Glomerular visceral epithelial cell (primary cell): ENCODE measurements around the gene NRXN2.

Experiments
- DNase-seq: peaks from one replicate; pipeline ENCODE4 v3.0.0-alpha.2; 2016; ENCODE audit errors: extremely low spot score

The NRXN2 gene

DNA sequence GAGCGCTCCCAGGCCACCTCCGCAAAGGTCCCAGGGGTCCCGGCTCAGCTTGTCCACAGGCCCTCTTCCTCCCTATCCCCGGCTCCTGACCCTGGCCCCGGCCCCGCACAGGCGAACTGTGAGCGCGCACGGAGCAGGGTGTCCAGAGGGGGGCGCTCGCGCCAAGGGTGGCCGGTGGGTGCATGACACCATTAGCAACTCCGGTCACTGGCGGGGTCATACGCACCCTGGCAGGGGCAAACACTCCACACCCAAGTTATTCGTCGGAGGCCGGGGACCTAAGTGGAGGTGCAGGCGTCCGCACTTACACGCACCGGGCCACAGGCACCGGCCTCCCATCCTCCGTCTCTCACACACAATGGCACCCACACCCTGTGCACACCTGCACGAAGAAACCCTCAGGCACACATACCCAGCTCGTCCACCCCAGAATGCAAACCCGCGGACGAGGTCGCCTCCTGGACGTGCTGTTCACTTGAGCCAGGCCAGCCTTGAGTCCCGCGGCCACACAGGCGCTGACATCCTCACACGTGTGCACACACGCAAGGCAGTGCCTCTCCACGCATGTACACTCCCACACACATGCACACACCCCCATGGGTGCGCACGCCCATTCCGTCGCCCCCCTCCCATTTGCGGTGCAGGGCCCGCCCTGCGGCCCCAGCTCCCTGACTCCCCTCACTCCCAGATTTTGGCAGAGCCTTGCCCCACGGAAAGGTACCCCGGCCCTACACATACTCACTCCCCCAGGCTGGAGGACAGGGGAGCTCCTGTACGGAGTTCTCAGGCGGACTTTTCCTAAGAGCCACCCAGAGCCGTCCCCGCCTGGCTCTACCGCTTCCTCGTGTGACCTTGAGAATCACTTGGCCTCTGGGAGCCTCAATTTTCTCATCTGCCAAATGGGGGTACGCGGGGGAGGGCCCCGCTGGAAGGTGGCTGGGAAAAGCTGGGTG lies 20.9 kb upstream of the NRXN2 start, which contains the start of gene RASGRP2:
Gene RASGRP2, minus strand, starts transcription at position 552 of the 953 bp plus-strand sequence. CDS start 1,276 bp downstream, outside the sequence.
- DNase-seq, result peak; percentile 26

DNA sequence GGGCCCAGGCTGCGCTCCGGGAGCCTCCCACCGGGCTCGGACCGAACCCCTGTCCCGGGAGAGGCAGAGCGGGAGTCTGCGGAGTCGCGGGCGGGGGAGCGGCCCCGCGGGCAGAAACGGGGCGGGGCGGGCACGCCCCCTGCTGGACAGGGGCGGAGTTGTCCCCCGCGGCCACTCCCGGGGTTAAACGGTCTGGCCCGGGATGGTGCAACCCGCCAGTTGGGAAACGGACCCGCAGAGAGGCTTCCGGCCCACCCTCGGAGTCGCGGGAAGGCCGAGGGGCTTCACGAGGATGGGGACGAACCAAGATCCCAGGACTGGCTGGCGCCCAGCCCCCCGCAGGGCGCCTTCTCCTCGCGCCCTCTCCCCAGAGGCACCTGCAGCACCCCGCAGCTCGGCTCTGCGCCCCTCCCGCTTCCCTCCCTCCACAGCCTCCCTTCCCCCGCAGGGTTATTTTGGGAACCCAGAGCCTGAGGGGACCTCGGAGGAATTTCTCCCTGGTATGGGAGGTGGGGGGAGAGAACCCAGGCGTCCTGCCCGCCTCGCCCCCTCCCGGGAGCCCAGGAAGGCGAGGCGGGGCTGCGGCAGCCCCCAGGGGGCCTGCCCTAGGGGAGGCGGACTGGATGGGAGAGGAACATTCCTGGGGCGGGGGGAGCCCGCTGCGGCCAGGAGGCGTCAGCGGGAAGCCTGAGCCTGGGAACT lies 20.0 kb upstream of the NRXN2 start:
- peak; percentile 50 for DNase-seq

DNA sequence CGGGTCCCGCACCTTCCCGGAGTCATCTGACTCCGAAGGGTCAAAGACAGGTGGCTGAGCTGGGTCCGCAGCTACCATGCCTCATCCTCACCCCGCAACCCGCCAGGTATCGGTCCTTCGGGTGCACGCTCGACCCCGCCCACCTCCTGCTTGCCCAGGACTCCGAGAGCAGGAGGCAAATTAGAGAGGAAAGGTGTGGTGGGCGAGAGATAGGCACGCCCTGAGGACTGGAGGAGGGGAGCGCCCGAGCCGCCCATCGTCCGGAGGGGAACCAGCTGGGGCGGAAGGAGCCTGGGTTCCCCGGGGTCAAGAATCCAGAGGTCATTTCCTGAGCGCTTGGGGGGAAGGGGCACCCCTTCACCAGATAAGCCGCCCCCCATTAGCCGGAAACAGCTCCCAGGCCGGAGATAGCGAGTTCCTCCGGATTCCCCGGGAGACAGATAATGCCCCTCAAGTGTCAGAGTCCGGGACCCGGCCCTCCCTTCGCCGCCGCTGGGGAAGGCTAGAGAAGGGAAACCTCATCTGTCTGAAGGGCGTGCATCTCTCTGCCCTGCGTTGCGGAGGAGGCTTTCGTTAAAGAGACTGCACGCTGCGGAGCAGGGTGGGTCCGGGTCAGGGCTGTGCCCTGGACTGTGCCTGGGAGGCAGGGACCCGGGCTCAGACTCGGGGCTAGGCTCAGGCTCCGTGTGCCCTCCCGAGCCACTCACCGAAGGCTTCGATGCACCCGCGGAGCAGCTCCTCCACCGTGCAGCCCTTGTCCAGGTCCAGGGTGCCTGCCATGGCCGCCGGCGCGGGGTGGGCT lies 19.3 kb upstream of the NRXN2 start:
- no peak for DNase-seq

GRCh38 chr11:64741375-64742086 lies 18.5 kb upstream of the NRXN2 start:
- no peak for DNase-seq

DNA sequence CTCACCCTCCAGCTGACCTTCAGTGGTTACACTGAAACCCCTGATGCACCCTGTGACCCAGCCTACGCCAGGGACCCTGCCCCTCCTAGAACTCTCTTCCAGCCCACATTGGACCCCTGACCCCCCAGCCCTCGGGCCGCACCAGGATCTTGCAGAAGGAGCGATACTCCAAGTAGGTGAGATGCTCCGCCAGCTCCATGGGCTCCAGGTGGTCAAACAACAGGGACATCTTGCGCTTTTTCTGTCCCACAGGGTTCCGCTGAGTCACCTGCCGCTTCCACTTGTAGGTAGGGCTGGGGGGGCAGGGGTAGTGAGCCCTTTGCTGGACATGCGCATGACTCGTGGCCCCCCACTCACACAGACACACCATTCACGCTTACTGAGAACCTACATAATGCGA lies 16.9 kb upstream of the NRXN2 start:
- DNase-seq, result no peak

DNA sequence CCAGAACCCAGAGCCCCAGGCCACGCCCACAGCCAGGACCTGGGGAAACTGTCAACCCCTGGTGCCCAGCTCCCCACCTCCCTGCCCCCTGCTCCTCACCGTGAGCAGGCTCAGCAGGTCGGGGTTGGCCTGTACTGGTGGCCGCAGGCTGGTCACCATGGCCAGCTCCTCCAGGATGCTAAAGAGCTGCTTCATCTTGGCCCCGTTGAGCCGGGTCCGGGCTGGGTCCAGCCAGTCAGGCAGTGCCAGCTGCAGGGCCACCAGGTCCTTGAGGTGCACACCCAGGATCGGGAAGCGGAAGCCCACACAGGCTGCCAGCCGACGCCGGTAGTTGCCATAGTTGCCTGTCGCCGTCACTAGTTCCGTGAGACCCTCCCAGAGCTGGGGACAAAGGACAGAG lies 13.7 kb upstream of the NRXN2 start:
- DNase-seq, result no peak

- DNase-seq, result no peak
Measured at GRCh38 chr11:64735725-64736259, 12.8 kb upstream of the NRXN2 start.

DNA sequence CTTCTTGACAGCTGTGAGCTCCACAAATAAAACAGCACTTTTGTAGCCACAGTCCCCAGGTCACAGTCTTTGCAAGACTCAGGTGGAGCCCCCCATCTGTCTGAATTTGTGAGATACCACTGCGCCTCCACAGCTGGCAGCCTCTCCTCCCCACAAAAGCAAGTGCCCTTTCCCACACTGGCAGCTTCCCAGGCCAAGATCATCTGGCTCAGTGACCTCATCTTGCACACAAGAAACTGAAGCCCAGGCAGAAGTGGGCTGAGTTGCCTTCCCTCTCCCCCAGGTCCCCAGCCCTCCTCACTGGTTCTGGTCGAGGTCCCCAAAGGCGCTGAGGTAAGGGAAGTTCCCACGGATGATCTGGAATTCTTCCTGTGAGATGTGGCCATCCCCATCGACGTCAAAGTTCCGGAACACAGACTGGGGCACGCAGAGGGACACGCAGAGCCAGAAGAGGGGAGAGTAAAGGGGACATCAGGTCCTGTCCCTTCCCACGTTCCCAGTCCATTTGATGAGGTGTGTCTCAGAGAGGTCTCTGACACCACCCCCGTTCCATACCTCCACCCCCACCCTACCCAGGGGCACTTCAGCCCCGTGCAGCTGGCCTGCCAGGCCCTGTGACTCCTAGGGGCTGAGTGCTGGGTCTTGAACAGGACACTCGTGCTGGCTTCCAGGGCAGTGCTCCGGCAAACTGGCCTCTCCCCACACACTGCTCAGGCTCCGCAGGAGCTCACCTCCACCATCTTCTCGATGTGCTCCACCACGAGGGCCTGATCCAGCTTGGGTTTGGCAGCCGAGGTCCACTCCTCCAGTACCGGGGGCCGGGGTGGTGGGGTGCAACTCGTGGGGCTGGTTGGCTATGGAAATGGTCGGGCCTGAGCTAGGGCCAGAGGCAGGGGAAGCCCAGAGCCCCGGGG lies 12.1 kb upstream of the NRXN2 start:
- no peak for DNase-seq

GRCh38 chr11:64731601-64732000 lies 8.6 kb upstream of the NRXN2 start:
- DNase-seq, result no peak

DNA sequence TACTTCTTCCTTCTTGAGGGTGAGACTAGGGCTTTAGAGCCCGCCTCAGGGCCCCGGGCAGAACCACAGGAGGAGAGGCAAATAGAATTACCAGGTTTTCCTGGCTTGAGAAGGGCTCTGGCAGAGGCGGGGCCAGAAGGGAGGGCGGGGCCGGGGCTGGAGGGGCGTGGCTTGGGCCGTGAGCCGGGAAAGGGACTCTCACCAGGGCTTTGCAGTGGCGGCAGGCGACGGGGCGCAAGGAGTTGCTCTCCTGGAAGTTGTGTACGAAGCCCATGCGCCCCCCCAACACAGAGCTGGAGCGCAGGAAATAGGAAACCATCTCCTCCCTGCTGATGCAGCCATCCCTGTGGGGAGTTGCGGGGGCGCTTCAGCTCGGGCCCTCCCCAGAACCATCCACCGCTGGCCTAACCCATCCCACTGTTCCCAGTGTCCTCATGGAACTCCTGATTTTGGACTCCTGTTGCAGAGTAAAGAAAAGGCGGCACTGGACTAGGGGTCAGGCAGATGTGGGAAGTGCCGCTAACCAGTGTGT lies 6.9 kb upstream of the NRXN2 start:
- DNase-seq, result no peak

DNA sequence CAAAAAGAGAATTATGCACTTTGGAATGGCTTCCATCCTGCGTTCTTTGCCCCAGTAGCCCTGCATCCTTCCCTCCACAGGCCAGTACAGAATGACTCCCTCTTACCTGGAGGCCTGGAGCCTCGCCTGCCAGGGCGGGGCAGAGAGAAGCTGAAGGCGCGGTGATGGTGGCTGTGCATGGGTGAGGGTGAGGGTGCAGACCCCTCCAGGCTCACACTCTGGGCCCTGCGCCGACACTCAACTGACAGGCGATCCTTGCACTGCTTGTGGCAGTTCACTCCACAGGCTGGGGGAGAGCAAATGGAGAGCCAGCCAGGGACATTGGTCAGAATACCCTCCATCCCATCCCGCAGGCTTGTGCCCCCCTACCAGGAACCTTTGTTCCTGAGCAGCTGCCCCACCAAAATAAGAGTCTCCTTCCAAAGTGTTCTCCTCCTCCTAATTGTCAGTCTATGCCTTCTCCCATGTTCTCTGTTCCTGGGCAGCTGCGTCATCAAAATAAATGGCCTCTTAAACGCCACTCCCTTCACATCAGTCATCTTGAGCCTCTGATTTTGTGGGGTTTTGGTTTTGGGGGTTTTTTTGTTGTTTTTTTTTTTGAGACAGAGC lies 5.9 kb upstream of the NRXN2 start:
- DNase-seq, result no peak

GRCh38 chr11:64726867-64727530 lies 4.0 kb upstream of the NRXN2 start:
- no peak for DNase-seq

- DNase-seq, result no peak
Measured at GRCh38 chr11:64726211-64726641, 3.2 kb upstream of the NRXN2 start.

DNA sequence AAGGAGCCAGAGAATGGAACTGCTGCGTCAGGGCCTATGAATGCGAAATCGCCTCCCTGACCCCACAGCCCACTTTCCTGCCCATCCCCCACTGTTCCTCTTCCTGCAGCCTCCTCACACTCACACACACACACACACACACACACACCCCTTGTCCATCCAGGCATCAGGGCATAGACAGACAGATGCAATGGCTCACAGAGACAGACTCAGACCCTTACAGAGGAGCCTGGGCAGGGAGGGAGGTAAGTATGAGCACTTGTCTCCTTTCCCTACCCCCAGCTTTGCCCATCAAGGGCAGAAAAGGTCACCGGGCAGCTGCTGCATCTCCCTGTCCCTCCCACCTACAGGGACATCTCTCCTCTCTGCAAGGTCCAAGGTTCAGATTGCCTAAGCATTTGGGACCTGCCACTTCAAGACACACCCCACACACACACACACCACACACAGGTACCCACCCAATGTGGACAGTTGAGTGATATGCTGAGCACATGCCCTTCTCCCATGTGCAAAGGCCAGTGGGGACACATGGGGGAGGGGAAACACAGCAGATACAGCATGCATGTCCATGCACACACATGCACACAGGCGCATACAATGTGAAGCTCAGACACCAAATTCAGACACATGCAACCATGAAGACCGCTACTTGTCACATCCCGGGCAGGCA lies 2.0 kb upstream of the NRXN2 start:
- DNase-seq, result no peak

DNA sequence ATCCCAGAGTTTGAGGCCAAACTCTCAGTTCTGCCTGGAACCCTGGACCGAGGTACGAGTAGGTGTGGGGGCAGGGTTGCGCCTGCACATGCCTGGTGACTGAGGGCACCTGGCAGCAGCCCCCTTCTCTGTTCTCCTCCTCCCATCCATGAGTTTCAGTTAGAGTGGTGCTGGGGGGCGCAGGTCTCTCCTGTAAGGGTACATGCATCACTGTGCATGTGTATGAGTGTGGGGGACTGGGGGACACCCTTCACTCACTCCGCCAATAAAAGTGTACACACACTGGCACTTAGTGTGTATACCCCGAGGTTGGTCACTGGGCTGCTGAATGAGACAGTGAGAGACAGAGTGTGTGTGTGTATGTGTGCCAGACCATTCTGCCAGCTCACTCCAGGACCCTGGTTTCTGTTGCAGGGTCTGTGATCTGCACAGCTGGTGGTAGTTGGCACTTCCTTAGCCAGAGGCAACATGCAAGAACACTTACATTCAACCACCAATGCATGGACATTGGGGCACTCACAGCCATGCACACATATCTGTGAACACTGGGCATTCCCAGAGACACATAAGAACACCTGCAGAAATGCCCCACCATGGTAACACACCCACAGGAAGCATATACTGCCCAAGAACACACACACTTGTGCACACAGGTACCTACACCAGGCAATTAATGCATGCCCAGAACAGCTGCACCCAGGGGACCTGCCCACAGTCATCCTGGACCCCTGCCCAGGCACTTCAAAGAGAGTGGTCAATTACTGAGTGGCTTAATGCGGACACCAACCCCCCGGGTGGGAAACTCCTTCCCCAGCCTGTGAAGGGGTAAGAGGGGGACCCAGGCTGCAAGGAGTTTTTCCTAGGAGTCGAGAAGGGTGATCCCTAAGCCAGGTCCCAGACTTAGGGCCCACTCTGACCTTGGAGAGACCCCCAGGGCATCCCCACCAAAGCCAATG lies 1.2 kb upstream of the NRXN2 start:
- no peak for DNase-seq

DNA sequence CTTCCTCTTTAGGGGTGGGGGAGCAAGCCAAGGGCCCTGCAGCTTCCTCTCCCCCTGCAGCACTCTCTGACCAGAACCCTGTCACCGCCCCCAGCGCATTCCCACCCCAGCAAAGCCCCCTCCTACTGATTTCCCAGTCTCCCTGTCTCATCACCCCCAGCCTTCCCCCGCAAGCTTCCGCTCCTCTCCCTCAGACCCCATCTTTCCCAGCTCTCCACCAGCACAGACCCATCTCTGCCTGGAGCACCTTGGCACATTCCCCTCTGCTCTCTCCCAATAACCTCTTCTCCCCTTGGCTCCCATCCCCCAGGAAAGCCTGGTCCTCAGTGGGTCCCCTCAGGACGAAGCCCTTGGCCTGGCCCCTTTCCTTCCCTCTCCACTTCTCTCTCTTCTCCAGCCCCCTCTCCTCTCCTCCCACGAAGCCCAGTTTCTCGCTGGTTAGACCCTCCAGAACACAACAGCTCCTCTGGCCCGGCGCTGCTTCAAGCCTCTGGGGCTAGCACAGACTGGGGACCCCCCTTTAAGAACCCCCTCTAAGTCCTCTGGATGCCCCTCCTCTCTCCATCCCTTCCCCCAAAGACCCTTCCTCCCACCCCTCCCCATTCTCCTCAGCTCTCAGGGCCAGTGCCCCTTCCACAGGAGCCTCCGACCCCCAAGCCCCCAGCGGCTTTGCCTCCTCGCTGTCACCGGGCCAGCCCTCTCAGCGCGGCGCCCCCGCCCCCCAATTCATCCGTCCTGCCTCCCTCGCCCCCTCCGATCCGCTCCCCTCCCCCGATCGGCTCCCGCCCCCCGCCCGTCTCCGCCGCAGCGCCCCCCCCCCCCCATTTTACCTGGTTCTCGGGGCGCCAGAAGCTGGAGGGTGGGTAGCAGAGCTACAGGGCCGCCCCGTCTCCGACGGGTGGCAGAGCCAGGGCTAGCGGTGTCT lies 594 bp downstream of the NRXN2 start:
- no peak for DNase-seq
